OCI-LY1 (cell line): Measurements from ENCODE around the gene NSD1.
A peak's percentile ranks its signal among the peaks of the same experiment; 100 is the strongest.

Source experiments
- H2AFZ ChIP-seq: fragments of 200-600 bp; sonication (generic), shearing (Covaris generic); 2 replicates; pipeline ENCODE4 v1.6.0; 2014; ENCODE audit warnings: antibody characterized with exemption, mild to moderate bottlenecking, low read length
- H3F3A ChIP-seq: fragments of 200-600 bp; sonication (generic), shearing (Covaris generic); 2 replicates; pipeline ENCODE4 v1.6.0; 2014; ENCODE audit warnings: mild to moderate bottlenecking, antibody characterized with exemption, low read length, moderate library complexity; ENCODE audit not compliant: insufficient read depth
- H3K27ac ChIP-seq: fragments of 200-600 bp; sonication (generic); 2 replicates; pipeline ENCODE4 v1.5.1; 2014; ENCODE audit warnings: low read length, mixed run types, mild to moderate bottlenecking, low read depth; ENCODE audit not compliant: poor library complexity, severe bottlenecking
- H3K27me3 ChIP-seq: fragments of 200-600 bp; sonication (generic); 2 replicates; pipeline ENCODE4 v1.6.0; 2014; ENCODE audit warnings: antibody characterized with exemption, mild to moderate bottlenecking, low read length, moderate library complexity; ENCODE audit not compliant: insufficient read depth
- H3K36me3 ChIP-seq: fragments of 200-600 bp; sonication (generic); 2 replicates; pipeline ENCODE4 v1.6.1; 2014; ENCODE audit warnings: mild to moderate bottlenecking, antibody characterized with exemption, low read length, moderate library complexity, mixed read lengths; ENCODE audit not compliant: insufficient read depth
- H3K4me1 ChIP-seq: fragments of 200-600 bp; sonication (generic); 2 replicates; pipeline ENCODE4 v1.5.1; 2014; ENCODE audit warnings: mild to moderate bottlenecking, low read length, moderate library complexity; ENCODE audit not compliant: insufficient read depth, severe bottlenecking
- H3K4me2 ChIP-seq: fragments of 200-600 bp; sonication (generic), shearing (Covaris generic); 2 replicates; pipeline ENCODE4 v1.6.1; 2014; ENCODE audit warnings: low read length
- H3K4me3 ChIP-seq: fragments of 200-600 bp; sonication (generic); 2 replicates; pipeline ENCODE4 v1.5.1; 2014; ENCODE audit warnings: low read length, low read depth, mild to moderate bottlenecking, mixed read lengths; ENCODE audit not compliant: poor library complexity, severe bottlenecking
- H3K79me2 ChIP-seq: fragments of 200-600 bp; shearing (Covaris generic); 2 replicates; pipeline ENCODE4 v1.6.1; 2016; ENCODE audit warnings: mixed run types, low read length, mixed read lengths; ENCODE audit not compliant: insufficient read depth
- H3K9ac ChIP-seq: fragments of 200-600 bp; sonication (generic), shearing (Covaris generic); 2 replicates; pipeline ENCODE4 v1.6.1; 2014; ENCODE audit warnings: mild to moderate bottlenecking, low read length, mixed read lengths
- H3K9me2 ChIP-seq: fragments of 200-600 bp; sonication (generic), shearing (Covaris generic); 2 replicates; pipeline ENCODE4 v1.6.1; 2014; ENCODE audit warnings: low read depth, mild to moderate bottlenecking, low read length, mixed read lengths
- H3K9me3 ChIP-seq: fragments of 200-600 bp; shearing (Covaris generic); 2 replicates; pipeline ENCODE4 v1.6.1; 2014; ENCODE audit warnings: low read length, mixed read lengths
- H4K20me1 ChIP-seq: fragments of 200-600 bp; sonication (generic), shearing (Covaris generic); 2 replicates; pipeline ENCODE4 v1.6.0; 2016; ENCODE audit warnings: mild to moderate bottlenecking, low read length; ENCODE audit not compliant: insufficient read depth
- EZH2 ChIP-seq: fragments of 200-600 bp; sonication (generic), shearing (Covaris generic); IDR thresholded peaks from 2 replicates; pipeline ENCODE4 v1.8.0; 2017; ENCODE audit warnings: borderline replicate concordance, mixed run types, mild to moderate bottlenecking, antibody characterized with exemption, low read length, moderate library complexity, mixed read lengths
- TF ChIP-seq, protein P1 (sequence below): fragments of 200-600 bp; sonication (generic), shearing (Covaris generic); IDR thresholded peaks from 2 replicates; pipeline ENCODE4 v1.5.1; 2017; ENCODE audit warnings: mild to moderate bottlenecking, antibody characterized with exemption, low read length, moderate library complexity, mixed read lengths

The NSD1 gene

DNA sequence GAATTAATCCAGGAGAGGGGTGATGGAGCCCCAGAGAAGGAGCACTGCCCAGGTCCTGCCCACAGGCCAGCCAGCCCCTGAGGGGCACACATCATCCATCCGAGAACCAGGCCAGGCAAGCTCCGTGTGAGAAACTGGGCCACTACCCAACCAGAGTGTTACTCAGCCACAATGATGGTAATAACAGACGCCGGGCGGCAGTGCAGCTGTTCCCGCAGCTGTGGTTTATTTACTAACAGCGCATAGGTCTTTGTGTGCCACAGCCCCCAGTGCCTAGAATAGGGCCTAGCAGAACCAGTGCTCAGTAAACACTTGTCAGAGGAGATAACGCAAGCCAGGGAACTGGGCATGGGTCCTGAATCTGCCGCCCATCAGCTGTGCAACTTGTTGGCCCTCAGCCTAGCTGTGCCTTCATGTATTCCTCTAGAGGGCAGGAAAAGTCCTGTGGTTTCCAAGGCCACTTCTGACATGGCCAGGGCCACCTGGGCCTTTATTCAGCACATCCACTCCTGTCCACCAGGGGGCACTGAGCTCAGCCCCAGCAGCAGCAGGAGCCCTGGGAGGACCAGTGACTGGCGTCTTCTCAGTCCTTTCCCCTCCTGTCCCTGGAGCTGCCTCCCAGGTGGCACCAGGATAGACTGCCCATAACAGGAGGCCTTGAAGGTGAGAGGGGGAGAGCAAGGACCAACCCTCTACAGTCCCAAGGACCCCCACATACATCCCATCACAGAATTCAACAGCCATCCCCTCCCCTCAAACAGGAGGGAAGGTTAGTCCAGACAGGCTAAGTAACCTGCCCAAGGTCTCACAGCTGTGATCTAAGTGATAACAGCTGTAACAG, 176.0 kb downstream of the NSD1 start:
- peak overlapping the region; percentile 80 for H3K27ac ChIP-seq
- peaks cover 5% of the 10 kb centered on the region for H3K79me2 ChIP-seq
- H4K20me1 ChIP-seq: no peaks in the 10 kb centered on the region
- peaks cover 55% of the 10 kb centered on the region for H3K4me1 ChIP-seq
- peak overlapping the region; percentile 87 for H3K4me3 ChIP-seq
- H3K36me3 ChIP-seq: peaks cover 44% of the 10 kb centered on the region
- no peaks in the 10 kb centered on the region for H3K9me3 ChIP-seq
- H3K27me3 ChIP-seq: no peaks in the 10 kb centered on the region
- H3F3A ChIP-seq: no peaks in the 10 kb centered on the region
- H3K9me2 ChIP-seq: no peaks in the 10 kb centered on the region
- H3K9ac ChIP-seq: no peak overlapping the region; the same call in 1 of the 2 replicates
- no peak overlapping the region for H2AFZ ChIP-seq
- TF ChIP-seq, protein P1, sequence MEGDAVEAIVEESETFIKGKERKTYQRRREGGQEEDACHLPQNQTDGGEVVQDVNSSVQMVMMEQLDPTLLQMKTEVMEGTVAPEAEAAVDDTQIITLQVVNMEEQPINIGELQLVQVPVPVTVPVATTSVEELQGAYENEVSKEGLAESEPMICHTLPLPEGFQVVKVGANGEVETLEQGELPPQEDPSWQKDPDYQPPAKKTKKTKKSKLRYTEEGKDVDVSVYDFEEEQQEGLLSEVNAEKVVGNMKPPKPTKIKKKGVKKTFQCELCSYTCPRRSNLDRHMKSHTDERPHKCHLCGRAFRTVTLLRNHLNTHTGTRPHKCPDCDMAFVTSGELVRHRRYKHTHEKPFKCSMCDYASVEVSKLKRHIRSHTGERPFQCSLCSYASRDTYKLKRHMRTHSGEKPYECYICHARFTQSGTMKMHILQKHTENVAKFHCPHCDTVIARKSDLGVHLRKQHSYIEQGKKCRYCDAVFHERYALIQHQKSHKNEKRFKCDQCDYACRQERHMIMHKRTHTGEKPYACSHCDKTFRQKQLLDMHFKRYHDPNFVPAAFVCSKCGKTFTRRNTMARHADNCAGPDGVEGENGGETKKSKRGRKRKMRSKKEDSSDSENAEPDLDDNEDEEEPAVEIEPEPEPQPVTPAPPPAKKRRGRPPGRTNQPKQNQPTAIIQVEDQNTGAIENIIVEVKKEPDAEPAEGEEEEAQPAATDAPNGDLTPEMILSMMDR: peak; percentile 94
- TF ChIP-seq EZH2: no peak
- H3K4me2 ChIP-seq: peak overlapping the region; percentile 97

DNA sequence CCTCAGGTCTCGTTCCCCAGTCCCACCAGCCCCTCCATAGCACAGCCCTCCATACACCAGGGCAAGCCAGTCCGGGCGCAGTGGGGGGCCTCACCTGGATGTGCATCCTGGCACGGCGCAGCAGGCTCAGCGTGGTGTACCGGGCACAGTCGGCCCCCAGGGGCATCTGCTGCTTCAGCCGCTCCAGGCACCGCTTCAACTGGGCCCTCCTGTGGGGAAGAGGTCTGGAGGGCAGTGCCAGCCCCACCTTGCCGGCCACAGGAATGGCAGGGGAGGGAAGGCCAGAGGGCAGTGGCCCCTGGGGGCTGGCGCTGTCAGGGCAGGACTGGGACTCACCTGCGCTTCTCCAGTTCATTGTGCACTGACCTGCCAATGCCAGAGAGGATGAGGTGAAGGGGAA, 176.8 kb downstream of the NSD1 start:
- H3K27ac ChIP-seq: peak overlapping the region; percentile 80
- H3K4me2 ChIP-seq: peak overlapping the region; percentile 97
- peaks cover 47% of the 10 kb centered on the region for H3K4me1 ChIP-seq
- H3K36me3 ChIP-seq: peaks cover 37% of the 10 kb centered on the region
- H3K9me2 ChIP-seq: no peaks in the 10 kb centered on the region
- no peaks in the 10 kb centered on the region for H3K27me3 ChIP-seq
- H3K4me3 ChIP-seq: peak overlapping the region; percentile 87
- H3K79me2 ChIP-seq: no peaks in the 10 kb centered on the region
- peak overlapping the region; percentile 5; the same call in 1 of the 2 replicates for H3K9ac ChIP-seq
- no peaks in the 10 kb centered on the region for H3F3A ChIP-seq
- no peak for TF ChIP-seq EZH2
- TF ChIP-seq, protein P1: no peak
- no peak overlapping the region for H2AFZ ChIP-seq
- no peaks in the 10 kb centered on the region for H4K20me1 ChIP-seq
- no peaks in the 10 kb centered on the region for H3K9me3 ChIP-seq

DNA sequence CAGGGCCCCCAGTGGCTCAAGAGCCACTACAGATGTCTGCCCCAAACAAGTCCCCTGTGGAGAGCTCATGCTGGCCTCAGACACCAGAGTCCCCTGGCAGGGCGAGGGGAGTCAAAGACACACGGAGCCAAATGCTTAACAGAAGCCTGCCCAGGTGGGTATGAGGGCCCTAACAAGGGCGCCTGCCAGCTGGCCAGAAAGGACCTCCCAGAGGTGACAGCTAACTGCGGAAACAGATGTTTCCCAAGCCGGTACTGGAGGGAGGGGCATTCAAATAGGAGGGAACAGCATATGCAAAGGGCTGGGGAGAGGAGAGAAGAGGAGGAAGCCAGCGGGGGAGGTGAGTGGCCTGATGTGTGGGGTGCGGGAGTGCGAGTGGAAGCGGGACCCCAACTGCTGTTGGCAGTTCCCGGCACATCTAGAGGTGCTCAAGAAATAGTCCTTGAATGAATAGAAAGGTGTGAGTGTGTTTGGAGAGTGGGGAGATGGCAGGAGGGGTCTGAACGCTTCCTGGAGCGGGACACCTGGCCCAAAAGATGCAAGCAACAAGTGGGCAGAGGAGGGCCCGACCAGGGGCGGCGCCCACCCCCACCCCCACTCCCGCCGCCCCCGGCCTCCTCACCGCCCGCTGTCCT, 177.3 kb downstream of the NSD1 start:
- H4K20me1 ChIP-seq: no peaks in the 10 kb centered on the region
- peaks cover 42% of the 10 kb centered on the region for H3K4me1 ChIP-seq
- no peaks in the 10 kb centered on the region for H3K9me3 ChIP-seq
- H3K36me3 ChIP-seq: peaks cover 32% of the 10 kb centered on the region
- no peaks in the 10 kb centered on the region for H3K9me2 ChIP-seq
- no peak overlapping the region for H2AFZ ChIP-seq
- H3K27ac ChIP-seq: peak overlapping the region; percentile 80
- H3K4me3 ChIP-seq: peak overlapping the region; percentile 87
- TF ChIP-seq, protein P1: no peak
- TF ChIP-seq EZH2: no peak
- no peaks in the 10 kb centered on the region for H3K79me2 ChIP-seq
- H3K27me3 ChIP-seq: no peaks in the 10 kb centered on the region
- H3K4me2 ChIP-seq: peak overlapping the region; percentile 97
- peak overlapping the region; percentile 89 for H3K9ac ChIP-seq
- H3F3A ChIP-seq: no peaks in the 10 kb centered on the region
